Cerebellar nuclear complex (tissue), 1 donor: ENCODE measurements around the gene NR2F2.

Source experiments
- DNase-seq, 2 experiments: peaks; one replicate each; lab custom pipeline; 2025; lab: John Stamatoyannopoulos, UW

NR2F2 gene

DNA sequence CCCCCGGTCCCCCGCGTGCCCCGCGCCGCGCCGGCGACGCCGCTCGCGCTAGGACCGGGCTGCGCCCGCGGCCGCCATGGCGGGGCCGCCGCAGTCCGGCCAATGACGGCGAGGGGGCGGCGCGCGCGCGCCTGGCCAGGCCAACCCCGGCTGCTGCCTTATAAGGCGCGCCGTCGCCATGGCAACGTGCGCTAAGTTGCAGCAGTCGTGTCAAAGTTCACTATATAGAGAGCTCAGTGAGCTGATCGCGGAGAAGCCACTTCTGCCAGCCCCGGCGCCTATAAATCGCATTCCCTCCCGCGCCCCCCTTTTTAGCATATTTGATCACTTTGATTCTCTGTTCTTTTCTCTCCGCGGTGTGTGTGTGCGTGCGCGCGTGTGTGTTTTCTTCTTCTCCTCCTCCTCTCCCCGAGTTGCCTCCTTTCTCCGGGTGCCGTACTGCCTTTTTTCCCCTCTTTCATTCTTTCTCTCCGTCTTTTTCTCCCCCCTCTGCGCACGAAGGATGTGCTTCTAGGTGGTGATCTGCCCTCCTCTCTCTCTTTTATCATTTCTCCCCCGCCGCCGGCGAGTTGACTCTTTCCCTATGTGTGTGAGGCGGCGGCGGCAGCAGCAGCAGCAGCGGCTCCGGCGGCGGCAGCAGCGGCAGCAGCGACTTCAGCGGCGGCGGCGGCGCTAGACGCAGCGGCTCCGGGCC lies at the start of gene NR2F2:
NR2F2 (plus strand) TSS at position 251 of the 694 bp plus-strand sequence. CDS start 1,406 bp downstream, outside the sequence.
- no peak for DNase-seq

DNA sequence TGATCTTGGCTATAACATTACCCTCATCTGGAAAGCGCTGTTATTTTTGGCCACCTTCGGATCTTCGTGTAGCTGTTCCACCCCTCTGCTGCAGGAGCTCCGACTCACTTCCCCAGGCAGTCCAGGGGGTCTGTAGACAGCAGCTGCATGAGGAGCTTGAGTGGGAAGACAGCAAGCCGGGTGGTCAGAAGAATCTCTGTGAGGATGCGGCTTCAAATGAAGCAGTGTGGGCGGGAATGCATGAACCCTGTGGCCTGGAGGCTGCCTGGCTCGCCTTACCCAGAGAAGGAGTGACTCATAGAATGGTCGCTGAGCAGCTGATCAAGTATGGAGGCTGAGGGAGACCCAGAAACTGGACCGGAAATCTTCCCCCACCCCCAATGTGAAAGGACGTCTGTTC lies 45.2 kb upstream of the NR2F2 start:
- no peak for DNase-seq

DNA sequence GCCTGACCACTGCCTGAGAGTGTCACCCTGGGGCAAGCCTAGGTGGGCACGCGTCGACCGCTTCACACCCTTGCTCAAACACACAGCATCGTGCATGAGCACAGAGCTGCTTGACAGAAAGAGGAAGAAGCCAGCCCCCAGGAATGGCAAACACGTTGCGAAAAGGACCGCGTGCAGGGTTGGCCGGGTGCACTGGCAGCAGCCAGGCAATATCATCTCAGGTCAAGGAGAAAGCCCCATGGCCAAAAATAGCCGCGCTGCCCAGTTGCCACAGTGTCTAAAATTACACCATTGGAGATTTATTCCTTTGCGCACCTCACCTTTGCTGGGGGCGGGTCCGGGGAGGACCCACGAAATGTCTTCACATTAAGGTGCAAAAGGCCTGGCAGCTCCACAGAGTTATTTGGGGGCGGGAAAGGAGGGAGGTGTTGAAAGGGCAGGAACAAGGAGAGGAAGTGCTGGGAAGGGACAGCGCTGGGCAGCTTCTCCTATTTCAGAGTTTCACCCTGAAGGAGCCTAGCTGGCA lies 44.7 kb upstream of the NR2F2 start:
- DNase-seq: no peak

DNA sequence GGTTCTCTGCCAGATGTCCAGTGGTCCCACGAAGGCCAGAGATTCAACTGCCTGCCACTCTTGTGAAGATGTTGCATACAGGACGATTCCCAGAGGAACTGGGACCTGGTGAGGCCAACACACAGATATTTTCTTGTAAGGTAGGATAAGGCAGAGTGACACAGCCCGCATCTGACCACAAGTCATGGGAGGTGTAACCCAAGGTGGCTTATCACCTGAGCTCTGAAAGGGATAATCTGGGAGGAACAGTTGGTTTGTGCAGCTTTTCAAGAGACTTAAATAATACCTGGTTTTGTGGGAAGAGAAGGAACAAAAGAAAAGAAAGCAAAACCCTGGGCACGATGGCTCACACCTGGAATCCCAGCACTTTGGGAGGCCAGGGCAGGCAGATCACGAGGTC lies 39.8 kb upstream of the NR2F2 start:
- DNase-seq: no peak

DNA sequence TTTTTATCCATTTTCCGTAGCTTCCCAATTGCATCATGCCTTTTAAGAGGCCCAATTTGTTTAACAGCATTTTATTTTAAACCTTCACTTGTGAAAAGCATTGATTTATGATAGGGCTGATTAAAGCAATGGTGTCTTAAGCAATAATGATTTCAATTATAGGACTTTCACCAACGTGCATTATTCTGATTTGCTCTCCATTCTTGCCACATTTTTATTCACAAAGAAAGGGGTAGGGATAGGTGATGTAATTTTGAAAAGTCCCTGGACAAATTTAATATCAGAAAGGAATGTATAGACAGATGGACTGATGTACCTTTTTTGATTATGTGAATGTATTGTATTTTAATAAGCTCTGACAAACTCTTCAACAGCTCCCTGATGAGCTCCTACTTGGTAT lies 37.9 kb upstream of the NR2F2 start:
- DNase-seq: no peak

DNA sequence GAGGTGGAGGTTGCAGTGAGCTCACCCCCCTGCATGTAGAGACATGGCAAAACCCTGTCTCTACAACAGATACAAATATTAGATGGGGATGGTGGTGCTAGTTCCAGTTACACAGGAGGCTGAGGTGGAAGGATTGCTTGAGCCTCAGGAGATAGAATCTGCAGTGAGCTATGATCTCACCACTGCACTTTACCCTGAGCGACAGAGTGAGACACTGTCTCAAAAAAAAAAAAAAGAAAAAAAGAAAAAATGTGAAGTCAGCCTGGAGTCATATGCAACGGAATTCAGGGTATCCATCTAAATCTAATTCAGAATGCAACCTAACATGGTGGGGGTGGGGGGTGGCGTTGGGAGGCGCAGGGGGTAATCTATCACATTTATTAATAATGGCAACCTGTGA lies 37.1 kb upstream of the NR2F2 start:
- DNase-seq: no peak

DNA sequence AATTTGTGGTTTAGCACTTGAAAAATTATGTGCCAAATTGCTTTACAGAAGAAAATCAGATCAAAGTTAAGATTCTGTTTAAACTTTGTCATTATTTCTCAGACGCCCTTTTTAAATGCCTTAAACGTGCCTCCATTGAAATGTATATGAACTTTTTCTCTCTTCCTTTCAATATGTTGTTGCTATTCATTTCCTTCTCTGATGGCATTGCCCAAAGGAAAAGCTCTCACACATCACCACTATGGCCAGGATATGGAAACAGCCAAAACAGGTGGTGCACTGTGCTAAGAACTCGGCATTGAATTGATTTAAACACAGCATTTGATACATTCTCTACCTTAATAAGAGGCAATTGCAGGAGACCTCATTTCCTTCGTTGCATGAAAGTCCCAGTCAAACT lies 35.7 kb upstream of the NR2F2 start:
- no peak for DNase-seq

DNA sequence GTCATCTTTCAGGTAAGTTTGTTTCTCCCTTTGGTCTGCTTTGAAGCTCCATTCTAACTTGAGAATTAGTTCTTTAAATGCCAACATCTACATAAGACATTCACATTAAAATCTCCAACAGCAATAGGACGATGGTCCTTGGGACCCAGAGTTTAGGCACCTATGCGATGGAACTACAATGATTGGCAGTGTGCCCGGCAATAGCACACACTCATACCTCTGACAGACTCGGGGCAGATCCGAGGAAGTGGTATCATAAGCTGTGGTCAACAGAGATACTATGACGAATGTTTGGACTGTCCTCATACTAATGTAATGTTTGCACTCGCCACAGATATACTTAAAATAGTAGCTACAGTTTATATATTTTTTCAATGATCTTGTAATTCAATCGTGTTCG lies 34.2 kb upstream of the NR2F2 start:
- DNase-seq: no peak

DNA sequence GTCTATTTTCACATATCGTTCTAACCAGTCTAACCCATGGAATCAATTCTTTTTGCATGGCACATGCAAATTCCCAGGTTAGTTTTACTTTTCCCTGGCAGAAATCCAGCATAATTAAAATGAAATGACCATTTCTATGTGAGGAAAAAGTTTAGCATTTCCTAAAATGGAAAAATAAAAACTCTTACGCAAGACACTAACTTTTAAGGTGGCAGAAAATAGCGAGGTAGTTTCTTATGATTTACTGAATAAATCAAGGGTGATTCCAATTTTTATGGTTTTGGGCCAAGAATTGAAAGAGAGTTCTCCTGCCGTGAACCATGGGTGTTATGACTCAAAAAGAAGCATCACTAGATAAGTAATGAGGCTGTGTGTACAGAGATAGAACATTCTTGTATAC lies 32.7 kb upstream of the NR2F2 start:
- DNase-seq: no peak

DNA sequence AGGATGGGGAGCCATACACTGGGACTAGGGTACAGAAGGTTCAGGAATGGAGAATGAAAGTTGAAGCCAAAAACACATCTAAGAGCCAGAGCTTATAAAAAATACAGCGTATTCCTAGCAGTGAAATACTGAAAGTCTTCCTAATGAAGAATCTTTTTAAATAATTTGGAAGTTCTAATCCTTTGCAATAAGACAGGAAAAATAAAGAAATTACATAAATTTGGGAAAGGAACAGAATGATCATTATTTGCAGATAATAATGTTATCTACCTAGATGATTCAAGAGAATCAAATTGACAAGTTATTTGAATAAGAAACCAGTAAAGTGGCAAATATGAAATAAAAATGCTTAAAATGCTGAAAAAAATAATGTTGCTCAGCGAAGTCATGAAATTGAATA lies 32.3 kb upstream of the NR2F2 start:
- DNase-seq: no peak

DNA sequence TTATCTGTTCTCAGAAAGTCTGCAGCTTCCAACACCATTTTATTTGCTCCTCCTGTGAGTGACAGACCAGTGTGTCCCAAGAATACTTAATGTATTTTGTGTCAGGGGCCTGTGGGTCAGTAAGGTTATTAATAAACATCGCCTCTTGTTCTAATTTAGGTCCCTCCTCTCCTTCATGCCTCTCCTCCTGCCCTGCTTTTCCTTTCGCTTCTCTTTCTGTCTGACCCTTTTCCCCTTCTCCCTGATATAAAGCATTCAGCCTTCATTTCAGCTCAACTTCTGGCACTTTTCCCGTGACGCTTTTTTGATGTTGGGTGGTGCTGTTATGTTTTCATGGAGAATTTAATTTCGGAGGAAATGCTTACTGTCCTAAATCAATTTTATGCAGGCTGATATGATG lies 29.7 kb upstream of the NR2F2 start:
- no peak for DNase-seq

DNA sequence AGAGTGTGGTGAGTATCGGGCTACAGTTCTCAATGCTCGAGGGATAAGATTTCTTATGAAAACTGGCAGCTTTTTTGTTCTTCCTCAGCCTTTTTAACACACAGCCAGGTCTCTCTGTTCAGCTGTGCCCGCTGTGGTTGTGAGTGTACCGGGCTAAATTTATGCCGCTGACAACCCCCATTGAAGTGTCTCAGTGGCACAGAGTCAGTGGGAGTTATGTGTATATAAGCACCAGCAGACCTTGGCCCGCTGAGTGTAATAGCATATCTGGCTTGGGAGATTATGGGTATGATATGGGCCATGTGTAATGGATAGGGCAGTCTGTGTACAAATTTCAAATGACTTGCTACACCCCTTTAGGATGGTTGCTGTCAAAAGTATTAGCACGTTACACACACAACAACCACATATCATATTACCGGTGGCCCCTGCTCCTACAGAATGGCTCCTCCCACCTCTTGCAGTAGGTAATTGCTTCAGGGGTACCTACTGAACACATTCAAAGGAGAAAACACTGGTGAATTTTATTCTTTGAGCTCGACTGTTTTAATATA lies 26.9 kb upstream of the NR2F2 start:
- DNase-seq: no peak

DNA sequence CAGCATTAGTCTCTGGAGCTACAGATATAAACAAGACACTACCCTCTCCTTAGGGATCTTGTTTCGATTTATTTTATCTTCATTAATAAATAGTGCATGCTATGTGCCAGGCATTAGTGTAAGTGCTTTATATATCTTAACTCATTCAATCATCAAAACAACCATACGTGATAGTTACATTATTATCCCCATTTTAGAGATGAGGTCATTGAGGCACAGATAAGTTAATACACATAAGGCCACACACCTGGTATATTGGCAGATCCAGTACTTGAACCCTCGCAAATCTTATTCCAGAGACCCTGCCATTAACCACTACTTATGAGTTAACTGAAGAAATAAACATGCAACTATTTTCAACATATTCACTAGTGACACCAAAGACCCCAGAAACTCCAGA lies 25.7 kb upstream of the NR2F2 start:
- no peak for DNase-seq

DNA sequence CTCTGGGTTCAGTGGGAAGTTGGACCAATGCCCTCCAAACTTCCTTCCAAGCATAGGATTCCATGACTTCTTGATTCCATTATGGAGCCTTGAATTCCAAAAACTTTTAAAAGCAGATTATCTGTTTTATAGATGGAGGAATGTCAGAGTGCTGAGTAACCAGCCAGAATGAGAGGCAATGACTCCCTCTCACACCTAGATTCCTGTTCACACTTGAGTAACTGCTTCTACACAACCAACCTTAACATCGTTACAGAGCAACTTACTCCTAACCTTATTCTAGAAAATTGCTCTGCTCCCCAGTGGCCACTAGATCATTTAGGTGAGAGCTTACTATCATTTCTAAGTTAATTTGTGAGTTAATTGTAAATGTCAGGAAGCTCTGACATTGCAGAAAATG lies 24.2 kb upstream of the NR2F2 start:
- DNase-seq: no peak

DNA sequence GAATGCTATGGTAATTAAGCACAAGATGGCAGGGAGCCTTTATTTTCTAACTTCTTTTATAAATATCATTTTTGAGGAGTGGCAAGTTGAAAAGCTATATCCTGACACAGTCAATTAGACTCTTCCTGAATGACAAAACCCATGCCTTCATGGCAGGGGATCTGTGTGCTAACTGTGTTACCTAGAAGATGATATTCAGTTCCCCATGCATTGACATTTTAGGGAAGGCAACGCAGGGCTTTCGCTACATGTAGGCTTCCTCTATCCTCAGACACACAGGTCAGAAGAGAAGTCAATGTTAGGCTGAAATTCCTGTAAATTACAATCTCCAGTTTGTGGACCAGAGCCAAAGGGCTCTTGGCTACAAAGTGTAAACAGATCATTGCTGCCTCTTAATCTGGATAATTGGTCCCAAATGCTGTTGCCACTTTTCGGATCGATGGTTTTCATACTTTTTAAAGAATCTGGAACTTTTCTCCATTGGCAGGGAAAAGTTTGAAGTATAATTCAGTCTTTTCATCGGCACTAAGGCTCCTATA lies 22.6 kb upstream of the NR2F2 start:
- no peak for DNase-seq

DNA sequence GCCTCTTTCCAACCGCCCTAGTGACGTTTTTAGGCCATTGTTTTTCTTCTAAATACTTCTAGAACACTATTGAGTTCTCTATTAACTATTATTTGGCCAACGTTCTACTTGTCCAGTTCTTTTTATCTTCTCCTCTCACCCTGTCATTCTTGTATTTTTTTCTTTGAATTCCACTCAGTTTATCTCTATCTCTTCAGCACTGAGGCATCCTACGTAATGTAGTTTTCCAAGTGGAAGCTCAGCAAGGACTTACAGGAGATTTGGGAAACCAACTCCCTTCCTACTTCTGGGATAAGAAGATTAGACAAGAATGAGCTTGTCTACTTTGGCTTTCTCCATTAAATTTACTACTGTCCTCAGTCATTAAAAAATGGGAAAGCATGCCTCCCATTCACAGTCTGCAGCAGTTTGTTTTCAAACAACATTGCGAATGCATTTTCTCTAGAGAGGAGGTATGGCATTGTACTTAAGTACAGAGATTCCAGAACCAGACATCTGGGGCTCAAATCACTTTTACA lies 21.3 kb upstream of the NR2F2 start:
- no peak for DNase-seq

DNA sequence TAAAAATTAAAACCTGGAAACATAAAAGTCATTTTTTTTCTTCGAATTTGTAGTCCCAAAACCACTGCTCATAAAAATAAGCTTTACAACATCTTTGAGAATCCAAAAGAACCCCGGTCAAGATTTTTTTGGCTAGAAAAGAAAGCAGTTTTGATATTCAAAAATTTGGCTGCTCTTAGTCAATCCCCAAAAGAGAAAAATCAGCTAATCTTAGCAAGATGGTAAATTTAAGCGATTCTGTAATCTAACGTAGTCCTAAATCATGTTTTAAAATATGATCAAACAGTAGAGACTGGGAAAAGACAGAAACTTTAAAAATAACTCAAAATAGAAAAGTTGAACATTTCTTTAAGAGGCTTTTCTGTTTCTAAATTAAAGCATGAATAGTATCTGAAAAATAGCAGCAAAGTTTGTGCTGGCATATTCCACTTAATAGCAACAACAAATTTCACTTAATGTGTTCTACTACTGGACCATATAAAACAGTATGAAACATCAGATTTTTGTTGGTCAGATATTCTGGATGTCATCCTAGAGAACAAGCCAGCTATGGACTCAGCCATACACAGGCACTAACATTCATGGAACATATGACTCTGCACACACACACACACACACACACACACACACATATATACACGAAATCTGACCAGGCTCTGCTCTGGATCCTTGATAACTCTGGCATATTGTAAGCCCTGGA lies 19.1 kb upstream of the NR2F2 start:
- DNase-seq: no peak

DNA sequence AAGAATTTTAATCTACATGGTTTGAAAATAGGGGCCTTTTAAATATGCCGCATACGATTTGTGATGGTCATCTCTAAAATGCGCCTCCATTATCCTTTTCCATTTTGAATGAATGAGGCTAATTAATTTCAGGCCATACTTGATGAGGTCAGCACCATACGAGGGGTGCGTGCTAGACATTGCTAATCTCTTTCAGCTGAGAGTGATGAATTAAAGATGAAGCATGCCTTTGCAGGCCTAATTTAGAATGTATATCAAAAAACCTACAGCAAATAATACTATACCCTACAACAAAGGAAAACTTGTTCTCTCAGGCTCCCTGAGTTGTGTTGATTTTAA lies 18.6 kb upstream of the NR2F2 start:
- no peak for DNase-seq

DNA sequence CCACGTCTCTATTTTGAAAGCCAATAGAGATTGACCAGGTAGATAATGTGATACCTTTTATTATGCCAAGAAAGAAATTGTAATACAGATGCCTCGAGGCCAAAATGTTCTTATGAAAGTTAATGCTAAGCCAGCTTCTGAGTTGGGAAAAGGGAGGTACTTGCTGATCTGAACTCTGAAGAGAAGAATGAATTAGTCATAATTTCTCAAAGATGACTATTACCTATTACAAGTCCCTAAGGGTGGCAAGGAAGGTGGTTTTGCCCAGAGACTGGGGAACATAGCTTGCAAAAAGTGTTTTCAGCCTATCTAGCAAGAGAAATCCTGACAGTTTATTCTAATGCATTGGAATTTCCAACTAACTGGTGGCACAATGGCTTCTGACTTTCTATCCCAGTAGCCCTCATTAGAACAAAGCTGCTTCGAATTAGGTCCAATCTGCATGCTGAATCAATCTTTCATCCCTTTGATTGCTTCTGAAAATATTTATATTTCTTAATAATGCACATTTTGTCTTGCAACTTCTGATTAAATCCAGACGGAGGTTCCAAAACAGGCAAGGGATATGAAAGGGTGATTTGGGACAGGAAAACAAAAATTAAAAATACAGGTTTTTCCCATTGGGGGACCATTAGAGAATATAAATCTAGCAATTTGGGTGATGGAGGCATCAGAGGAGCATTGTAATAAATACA lies 17.7 kb upstream of the NR2F2 start:
- DNase-seq: no peak

DNA sequence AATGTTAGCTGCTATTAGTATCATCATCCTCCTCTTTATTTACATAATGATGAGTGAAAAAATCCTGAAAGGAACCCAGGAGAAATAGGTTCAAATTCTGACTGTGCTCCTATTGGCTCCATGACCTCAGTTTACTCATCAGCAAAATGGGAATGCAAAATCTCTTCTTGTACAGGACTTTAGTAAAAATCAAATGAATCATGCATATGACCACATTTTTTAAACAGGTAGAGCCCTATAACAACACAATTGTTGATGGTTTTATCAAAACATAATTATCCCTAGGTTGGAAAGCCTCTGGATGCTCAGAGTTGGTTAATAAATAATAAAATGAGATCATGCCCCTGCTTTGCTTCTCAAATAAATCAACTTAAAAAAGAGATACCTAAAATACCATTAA lies 16.0 kb upstream of the NR2F2 start:
- DNase-seq: no peak

DNA sequence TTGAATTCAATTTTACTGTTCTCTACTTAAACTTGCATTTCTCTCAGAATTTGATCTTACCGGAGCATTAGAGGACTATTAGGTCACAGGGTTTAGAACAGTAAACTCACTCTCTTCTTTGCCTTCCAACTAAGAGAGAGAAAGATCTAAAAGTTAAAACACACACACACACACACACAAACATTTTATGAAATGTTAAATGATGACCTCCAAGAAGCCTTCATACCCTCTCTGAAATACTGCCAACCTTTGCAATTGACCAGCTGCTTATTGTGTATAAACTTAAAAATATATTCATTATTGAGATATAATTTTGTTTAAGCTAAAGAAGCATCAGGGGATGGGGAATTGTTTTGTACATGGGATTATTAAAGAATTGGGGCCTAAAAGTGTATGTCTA lies 15.5 kb upstream of the NR2F2 start:
- DNase-seq: no peak

DNA sequence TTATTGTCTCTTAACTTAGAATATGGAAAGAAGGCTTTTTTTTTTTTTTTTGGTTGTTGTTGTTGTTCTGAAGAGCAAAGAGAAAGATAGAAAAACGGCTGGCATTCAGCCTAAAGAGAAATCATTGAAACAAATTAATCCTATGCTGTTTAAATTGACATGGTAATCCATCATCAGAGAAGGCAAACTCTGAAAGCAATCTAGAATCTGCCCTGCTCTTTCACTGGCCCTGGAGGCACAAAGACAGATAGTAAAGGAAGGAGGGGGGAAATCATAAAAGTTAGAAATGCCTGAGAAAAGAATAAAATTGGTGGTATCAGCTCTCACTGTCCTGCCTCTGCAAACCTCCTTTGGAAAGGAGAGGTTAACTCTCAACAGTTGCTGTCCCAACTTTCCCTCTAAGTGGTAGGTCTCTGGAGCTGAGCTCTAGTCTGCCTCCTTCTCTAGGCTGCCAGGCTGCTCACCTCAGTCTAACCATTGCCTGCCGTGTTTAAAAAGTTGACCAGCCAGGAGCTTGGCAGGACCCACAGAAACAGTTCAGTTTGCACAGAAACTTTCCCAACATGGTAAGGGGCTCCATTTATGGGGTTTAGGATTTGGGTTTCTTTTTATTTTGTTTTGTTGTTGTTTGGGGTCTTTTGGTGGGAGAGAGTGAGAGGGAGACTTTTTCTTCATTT lies 13.4 kb upstream of the NR2F2 start:
- DNase-seq: no peak
